GM12872 (cell line): ENCODE results near the gene FUT8.

ENCODE experiments used
- TF ChIP-seq, protein P1 (sequence below): IDR thresholded peaks from 3 replicates; pipeline ENCODE4 v1.5.1; 2011; ENCODE audit warnings: low read depth, mild to moderate bottlenecking, low read length, moderate library complexity; ENCODE audit not compliant: insufficient read depth

The FUT8 gene

DNA sequence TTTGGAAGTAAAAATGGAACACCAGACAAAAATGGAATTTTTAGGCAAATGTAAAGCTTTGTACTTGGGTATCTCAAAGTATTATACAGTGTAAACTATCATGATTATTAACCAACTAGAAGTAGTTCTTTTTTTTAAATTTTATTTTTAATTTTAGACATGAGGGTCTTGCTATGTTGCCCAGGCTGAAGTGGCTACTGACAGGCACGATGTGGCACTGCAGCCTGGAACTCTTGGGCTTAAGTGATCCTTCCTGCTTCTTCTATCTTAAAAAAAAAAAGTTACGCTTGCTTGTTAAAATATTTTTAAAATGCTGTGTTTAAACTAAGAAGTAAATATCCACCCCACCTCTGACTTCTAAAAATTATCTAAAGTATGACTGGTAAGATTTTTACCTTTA is 1.9 kb upstream of the FUT8 start:
- TF ChIP-seq, protein P1, sequence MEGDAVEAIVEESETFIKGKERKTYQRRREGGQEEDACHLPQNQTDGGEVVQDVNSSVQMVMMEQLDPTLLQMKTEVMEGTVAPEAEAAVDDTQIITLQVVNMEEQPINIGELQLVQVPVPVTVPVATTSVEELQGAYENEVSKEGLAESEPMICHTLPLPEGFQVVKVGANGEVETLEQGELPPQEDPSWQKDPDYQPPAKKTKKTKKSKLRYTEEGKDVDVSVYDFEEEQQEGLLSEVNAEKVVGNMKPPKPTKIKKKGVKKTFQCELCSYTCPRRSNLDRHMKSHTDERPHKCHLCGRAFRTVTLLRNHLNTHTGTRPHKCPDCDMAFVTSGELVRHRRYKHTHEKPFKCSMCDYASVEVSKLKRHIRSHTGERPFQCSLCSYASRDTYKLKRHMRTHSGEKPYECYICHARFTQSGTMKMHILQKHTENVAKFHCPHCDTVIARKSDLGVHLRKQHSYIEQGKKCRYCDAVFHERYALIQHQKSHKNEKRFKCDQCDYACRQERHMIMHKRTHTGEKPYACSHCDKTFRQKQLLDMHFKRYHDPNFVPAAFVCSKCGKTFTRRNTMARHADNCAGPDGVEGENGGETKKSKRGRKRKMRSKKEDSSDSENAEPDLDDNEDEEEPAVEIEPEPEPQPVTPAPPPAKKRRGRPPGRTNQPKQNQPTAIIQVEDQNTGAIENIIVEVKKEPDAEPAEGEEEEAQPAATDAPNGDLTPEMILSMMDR: no peak

DNA sequence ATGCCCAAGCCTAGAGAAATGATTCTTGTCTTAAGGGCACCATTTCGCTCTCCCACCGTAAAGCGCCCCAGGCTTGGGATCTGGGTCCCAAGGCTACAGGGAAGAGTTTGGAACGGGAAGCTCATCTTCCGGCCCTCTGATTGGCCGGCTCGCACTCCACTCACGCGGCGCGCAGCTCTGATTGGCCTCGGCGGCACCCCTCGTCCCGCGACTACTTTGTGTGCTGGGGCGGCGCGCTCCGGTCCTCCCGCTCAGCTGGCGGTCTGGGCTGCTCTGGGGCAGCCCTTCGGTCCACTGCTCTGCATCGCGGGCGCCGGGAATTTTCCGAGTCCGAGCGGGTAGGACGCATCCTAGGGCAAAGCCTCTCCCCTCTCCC is 886 bp upstream of the FUT8 start:
- TF ChIP-seq, protein P1: no peak

DNA sequence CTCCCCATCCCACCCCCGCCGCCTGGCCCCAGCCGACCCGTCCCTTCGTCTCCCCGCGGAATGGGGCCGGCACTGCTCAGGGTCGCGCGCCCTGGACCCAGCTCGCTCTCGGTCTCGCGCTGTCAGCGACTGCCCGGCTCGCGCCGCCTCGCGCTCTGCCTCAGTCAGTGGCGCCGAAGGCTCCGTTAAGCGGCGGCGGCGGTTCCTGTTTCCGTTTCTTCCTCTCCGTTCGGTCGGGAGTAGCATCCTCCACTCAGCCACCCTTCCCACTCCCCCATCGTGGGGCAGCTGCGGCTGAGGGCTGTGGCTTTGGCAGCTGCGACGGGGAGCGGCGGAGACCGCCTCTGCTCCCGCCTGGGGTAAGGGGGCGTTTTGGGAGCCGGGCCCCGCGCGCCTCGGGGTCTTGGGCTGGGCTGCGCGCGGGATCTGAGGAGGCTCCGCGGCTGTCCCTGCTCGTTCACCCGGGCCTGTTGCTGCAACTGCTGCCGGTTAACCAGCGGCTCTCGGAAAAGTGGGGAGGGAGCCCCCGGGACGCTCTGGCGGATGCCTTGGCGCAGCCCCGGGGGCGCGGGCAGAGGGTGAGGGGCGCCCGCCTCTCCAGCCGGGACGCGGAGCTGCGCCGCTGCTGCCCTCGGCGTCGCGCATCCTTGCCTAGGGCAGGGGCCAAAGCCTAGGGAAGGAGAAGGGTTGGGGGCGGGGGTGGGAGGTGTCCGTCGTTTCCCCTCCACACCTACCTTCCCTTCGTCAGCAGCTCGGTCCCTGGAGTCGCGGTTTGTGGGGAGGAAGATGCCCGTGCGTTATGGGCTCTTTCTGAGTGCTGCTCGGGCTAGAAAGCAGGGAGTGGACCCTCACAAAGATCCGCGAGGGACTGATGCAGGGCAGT is 567 bp downstream of the FUT8 start:
- TF ChIP-seq, protein P1: no peak

DNA sequence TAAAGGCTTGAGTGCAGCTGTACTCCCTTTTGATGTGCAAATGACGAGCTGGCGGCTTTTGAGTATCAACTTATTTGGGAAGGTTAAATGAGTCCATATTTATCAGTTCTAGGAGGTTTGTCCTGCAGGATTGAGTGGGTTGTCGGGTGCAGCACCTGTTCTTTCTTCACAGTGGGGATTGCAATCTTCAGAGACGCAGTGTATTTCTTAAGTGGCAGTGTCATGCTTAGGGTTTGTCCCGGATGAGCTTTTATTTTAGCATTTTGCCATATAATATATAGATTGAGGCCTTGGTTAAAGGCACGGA is 1.2 kb downstream of the FUT8 start:
- TF ChIP-seq, protein P1: no peak

DNA sequence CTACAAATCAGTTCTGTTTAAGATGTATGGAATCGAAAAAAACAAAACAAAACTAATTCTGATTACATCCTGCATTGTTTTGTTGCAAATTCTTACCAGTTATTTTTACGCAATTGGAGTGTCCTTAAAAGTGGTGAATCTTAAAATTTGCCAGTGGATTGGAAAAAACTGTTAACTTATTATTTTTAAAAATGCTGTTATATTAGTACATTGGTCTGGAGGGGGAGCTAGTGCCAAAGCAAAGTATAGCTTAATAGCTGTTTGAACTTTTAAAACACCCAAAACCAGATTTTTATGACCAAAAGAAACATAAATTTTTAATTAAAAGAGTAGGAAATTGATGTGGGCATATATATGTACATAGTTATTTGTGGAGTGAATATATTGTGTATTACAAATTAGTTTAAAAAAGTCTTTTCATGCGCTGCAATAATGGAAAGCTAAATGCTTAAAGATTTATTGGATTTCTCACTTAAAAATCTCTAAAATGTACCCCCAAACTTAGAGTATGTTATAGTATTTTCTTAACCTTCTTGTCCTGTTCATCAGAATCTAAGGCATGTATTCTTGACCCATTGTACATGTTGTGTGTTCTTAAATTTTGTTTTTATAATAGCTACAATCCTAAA is 2.5 kb downstream of the FUT8 start:
- TF ChIP-seq, protein P1: peak; percentile 47

DNA sequence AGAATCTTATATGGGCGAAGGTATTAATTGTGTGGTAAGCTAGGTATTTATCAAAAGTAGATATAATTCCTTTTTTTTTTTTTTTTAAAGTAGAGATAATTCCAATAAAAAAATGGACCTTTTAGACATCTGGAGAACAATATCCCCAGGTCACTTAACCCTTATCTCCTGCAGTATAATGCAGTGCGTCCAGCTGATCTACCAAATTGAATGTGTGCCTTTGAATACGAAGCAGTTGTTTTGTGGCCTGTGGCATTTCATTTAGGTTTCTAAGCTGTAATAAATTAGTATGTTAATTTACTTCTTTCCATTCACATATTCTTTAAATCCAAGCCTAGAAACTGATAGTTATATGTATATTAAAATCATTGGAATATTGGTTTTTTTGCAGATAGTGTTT is 3.1 kb downstream of the FUT8 start:
- TF ChIP-seq, protein P1: no peak

DNA sequence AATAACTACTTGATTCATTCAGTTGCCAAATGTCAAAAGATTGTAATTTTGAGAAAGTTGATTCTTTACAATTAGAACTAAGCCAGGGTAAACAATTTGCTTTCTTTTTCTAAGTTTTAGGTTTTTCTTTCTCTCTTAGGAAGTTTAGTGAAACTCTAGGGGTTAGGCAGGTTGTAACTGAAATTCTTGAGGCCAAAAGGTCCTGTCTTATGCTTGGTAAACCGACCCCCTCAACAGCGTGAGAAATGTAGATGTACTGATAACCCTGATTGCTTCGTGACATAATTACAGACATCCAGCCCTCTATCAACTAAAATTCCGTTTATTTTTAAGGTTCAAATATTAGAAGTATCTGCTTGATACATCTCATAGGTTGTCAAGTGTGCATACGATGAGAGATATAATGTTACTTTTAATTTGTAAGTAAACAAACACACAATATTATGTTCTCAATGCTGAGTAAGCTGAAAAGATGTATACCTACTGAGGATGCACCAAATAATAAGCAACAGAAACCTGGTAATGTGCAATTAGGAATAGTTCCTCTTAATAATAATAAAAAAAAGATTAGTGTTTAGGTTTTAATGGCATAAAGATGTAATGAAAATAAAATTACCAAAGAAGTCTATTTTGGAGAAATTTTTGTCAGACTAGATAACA is 7.2 kb downstream of the FUT8 start:
- TF ChIP-seq, protein P1: no peak
